Stimulated activated CD4-positive, alpha-beta T cell treated with anti-CD3 and anti-CD28 coated beads, TNF-alpha, amount 100 ng/mL, for 48 hours (primary cell): ENCODE results near the gene THRB.

Experiments
- DNase-seq, 3 donors: peaks; one replicate each; pipeline ENCODE4 v3.0.0-alpha.2; 2020; ENCODE audit warnings: low read depth in 3 of 3

Gene THRB

GRCh38 chr3:24494618-24495325, at the start of gene THRB:
Gene THRB, minus strand, starts transcription at chr3:24494850.
- no peak for DNase-seq

DNA sequence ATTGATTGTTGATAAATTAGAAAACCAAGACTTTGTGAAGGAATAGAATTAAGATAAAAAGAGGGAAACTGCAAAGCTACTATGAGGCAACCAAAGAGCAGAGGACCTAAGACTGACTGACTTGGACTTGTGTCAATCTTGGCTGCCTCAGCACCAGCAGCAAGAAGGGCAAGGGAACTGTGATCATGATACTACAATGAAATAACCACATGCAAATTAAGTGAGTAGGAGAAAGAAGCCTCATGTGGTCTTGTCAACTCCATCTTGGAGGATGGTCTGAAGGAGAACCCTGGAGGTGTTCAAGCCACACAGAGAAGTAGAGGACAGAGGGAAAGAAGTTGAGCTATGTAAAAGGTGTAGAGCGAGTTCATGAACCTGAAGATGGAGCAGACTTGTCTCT, 47.3 kb upstream of the THRB start:
- DNase-seq: no peak

DNA sequence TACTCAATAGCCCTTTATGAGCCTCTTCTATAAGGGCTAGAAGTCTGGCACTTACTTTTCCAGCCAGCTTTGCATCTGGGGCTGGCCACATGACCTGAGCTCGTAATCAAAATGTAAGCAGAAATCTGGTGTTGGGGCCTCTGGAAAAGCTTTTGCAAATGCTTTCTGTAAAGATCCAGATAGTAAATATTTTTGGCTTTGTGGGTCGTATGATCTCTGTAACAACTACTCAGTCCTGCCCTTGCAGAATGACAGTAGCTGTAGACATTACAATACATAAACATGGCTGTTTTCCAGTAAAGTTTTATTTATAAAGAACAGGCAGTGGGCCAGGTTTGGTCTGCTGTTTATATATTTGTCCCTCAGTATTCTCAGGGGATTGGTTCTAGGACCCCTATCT, 46.2 kb upstream of the THRB start:
- no peak for DNase-seq

DNA sequence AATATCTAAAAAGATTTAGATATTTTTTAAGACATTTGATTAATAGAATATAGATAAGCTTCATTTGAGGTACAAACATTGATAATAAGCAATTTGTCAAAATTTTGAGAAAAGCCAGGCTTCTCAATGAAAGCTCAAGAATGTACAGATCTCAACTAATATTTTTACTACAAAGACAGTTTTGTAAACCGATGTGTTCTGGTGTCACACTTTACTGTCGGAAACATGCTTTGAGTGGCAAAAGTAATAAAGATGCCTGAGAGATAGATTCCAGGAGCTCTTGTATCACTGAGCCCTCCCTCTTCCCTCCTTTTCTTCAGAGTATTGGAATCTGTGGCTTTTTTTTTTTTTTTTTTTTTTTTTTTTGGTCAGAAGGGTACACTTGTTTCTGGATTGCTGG, 45.0 kb upstream of the THRB start:
- DNase-seq: no peak

- no peak for DNase-seq
Measured at GRCh38 chr3:24538891-24539290, 44.2 kb upstream of the THRB start.

GRCh38 chr3:24533561-24534193, 39.0 kb upstream of the THRB start:
- DNase-seq: no peak

DNA sequence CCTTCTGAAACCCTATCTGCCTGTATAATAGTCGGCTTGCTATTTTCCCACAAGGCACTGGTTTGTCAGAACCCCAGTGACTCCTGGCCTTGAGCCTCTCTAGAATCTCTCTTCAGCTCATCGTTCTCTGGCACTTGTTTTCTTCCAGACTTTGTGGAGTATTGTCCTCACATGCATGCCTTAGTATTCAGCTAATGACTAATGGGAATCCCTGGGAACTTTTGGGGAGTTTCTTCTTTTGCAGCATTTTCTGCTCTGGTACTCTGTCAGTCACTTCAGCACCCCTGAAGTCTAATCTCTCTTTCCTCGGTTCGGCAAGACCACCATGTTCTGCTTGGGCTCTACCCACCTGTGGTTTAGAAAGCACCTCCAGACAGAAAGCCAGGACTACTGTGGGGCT, 35.8 kb upstream of the THRB start:
- DNase-seq: no peak

DNA sequence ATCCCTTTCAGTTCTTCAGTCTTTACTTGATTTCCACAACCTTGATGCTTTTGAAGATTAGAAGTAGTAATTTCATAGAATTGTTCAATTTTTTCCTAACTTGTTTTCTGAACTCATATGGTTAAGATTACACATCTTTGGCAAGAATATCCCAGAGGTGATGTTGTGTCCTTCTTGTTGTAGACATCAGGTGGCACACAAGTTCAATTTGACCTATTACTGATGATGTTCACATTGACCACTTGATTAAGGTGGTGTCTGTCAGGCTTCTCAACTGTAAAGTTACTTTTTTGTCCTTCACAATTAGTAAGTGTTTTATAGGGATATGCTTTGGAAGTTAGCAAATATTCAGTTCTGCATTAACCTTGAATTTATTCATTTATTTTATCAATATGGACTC, 34.6 kb upstream of the THRB start:
- DNase-seq: no peak

DNA sequence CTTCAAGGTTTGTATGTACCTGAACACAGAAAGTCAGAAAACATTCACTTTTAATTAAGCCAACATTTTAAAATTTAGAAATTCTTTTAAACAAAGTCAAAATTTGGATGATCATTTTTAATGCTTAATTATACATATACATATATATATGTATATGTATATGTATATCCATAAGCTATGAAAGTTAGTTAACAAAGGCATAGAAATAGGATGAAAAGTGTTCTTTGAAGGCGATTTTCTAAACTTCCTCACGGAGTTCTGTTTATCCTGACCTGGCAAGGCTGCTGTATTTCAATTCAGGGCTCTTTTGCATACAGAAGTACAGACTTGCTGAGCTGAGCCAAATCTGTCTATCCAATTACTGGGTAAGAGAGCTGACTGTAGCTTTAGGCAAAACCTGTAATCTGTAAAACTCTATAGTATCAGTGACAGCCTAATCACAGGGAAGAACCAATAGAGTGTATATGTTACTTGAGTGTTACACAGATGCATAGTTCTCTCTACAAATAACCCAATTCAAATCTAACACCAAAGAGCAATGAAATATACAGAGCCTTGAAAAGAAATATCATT, 32.1 kb upstream of the THRB start:
- no peak for DNase-seq

- no peak for DNase-seq
Measured at GRCh38 chr3:24525557-24525956, 30.9 kb upstream of the THRB start.

DNA sequence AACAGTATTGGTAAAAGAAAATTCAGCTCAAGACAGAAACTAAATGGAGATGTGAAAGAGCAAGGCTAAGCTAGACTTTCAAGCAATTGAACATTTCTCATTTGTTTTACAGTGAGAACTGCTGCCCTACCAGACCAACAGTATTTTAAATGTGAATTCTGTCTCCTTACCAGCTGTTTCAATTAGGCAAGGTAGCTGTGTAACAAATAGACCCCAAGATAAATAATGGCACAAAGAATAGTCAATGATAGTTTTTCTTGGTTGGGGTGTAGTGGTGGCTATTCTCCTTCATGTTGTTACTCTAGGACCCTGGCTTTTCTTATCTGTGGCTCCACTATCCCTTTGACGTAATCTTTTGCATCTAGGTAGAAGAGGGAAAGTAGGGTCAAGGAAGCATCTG, 30.4 kb upstream of the THRB start:
- DNase-seq: no peak

DNA sequence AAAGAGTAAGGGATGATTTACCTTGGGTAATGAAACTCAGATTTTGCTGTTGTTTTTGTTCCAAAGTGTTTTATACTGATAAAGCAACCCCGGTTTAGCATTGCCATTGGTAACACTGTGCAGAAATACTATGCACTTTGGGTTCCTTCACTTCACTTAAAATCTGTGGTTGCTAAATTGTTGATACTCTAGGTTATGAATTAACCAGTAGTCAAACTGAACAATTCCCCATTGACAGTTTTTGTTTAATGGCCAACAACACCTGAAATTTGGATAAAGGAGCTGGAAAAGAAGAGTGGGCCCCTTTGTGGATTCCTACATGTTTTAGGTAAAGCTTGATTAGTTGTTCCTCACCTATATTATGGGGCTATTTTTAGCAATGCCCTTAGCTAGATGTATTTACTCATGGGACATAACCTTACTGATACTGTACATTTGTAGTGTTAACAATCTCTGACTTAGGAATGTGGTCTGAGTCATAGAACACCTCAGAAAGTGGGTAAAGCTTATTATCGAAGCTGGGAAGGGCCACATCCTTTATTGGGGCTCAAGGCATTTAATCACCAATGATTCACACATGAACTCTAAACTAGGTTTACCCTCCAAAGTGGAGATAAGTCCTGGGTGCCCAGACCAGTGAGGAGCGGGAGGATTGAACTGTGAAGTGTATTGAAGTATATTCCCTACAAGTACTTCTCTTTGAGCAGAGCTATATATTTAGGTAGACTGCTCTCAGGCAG, 29.5 kb upstream of the THRB start:
- no peak for DNase-seq

DNA sequence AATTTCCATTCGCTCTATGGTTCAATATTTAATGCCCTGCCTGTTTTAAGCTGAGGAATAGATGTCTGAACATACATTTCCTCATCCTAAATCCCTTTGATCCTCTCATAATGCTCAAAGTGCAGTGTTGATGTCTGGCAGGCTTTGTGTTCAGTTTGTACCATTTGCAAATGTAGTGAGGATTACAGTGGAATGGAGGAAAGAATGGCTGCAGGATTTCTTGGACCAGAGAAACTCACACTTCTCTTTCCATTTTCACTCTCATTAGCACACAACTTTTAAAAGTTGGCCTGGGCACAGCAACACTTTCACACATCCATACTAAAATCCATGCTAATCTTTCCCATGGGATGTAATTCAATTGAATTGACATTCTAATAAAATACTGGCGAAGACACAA, 28.6 kb upstream of the THRB start:
- no peak for DNase-seq

GRCh38 chr3:24522146-24522579, 27.5 kb upstream of the THRB start:
- no peak for DNase-seq

GRCh38 chr3:24521420-24522145, 26.9 kb upstream of the THRB start:
- no peak for DNase-seq

DNA sequence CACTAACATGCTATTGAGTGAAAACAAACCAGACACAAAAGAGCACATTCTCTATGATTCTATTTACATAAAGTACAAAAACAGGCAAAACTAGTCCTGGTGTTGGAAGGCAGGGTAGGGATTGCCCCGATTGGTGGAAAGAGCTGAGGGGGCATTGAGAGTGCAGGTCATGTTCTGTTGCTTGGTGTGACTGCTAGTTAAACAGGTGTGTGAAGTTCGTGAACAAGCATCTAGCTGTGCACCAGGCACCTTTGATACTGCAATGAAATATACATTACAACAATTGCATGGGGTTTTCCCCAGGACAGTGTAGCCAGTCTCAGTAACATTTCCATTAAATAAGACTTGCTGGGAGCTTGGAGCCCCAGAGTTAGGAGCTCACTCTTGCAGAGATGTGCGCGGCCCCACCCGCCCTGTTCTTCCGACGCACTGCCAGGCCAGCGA, 26.3 kb upstream of the THRB start:
- DNase-seq: no peak

GRCh38 chr3:24520101-24520495, 25.4 kb upstream of the THRB start:
- no peak for DNase-seq

DNA sequence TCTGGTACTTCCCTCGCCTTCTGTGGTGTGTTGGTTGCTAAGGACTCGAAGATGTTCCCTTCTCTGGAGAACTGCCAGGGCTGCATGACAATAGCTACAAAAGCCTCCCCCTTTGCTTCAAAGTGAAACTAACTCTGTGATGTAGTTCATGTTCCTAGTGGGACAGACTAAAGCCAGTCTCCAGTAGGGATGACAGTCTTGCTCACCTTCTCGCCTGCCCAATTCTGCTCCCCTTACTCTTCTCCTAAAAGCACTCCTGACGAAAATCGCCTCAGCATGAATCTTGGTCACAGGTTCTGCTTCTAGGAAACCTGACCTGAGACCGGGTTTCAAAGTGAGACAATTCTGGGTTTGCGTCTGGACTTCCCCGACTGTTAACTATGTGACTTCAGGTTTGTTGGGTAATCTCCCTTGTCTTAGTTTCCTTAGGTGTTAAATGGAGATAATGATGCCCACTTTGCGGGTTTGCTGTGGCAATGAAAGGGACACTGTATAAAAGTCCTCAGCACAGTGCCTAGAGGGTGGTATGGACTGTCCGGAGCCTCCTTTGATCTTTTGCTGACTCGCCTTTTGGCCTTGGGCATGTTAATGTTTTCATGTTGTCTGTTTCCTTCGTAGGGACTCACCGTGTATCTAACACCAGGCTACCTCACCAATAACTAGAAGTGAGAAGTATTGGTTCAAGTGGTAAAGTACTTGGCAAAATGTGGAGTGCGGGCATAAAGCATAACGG, 24.9 kb upstream of the THRB start:
- no peak for DNase-seq

DNA sequence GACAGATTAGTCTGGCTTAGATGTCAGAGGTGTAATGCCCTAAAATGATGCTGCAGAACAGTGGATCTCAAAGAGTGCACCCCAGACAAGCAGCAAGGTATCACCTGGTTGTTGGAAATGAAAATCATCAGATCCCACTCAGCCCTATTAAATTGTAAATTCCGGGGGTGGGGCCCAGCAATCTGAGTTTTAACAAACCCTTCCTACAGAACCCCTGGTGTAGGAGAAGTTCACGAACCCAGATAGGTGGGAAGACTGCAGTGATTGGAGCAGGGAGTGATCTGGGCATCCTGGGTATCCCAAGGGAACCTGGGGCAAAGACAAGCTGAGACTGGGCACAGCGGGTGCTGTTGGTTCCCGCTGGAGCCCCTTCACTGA, 24.3 kb upstream of the THRB start:
- no peak for DNase-seq

DNA sequence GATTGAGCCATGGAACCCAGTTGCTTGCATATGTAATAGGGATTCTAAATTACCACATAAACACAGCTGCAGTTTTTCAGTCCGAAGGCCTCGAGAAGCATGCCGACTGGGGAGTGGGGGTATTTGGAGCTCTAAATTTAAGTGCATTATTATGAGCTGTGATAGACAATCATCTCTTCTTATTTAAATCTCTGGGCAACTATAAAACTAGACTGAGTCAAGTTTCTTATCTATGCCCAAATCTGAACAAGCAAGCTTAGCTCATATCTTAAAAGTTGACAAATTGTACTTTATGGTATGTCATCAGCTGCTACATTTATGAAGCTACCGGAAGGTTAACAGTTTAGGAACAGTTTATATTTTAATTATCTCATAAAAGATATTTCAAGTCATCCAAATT, 19.5 kb upstream of the THRB start:
- no peak for DNase-seq

GRCh38 chr3:24513463-24513862, 18.8 kb upstream of the THRB start:
- DNase-seq: no peak
